Aorta (tissue), 5 donors: ENCODE results near the gene ENKD1. TPM values are rescaled to one million over a fixed set of nuclear protein-coding genes. Genes with fewer than 3 reads are reported as not detected.
A peak's percentile ranks its signal among the peaks of the same experiment; 100 is the strongest.

Experiments used
- ATAC-seq: fragments of 200-7000 bp; cut with Tn5 transposase; one replicate; pipeline ENCODE4 v1.9.1; 2022; ENCODE audit warnings: moderate library complexity; ENCODE audit not compliant: low FRiP score
- DNase-seq, 2 donors: peaks; one replicate each; pipeline ENCODE4 v3.0.0-alpha.2; 2020
- H3K27ac ChIP-seq, 2 donors: one replicate each; pipeline ENCODE4 v1.5.1; 2013; ENCODE audit warnings: low read length in 2 of 2, mild to moderate bottlenecking in 2 of 2, moderate library complexity in 2 of 2, control low read depth in 1 of 2, inconsistent platforms in 1 of 2, low read depth in 1 of 2
- H3K27me3 ChIP-seq, 2 donors: one replicate each; pipeline ENCODE4 v1.6.1; 2013; ENCODE audit warnings: control low read depth in 1 of 2, low read length in 1 of 2, mild to moderate bottlenecking in 1 of 2, moderate library complexity in 1 of 2; ENCODE audit not compliant: insufficient read depth in 2 of 2, control insufficient read depth in 1 of 2
- H3K36me3 ChIP-seq, 2 donors: one replicate each; pipeline ENCODE4 v1.6.1; 2013; ENCODE audit warnings: control low read depth in 1 of 2, low read length in 1 of 2, mild to moderate bottlenecking in 1 of 2; ENCODE audit not compliant: insufficient read depth in 2 of 2, control insufficient read depth in 1 of 2
- H3K4me1 ChIP-seq, 2 donors: one replicate each; pipeline ENCODE4 v1.6.1; 2013; ENCODE audit warnings: low read length in 2 of 2, control low read depth in 1 of 2, mild to moderate bottlenecking in 1 of 2, moderate library complexity in 1 of 2; ENCODE audit not compliant: insufficient read depth in 2 of 2, control insufficient read depth in 1 of 2
- H3K4me3 ChIP-seq, 2 donors: one replicate each; pipeline ENCODE4 v1.5.1; 2013; ENCODE audit warnings: low read length in 2 of 2, control low read depth in 1 of 2, mild to moderate bottlenecking in 1 of 2
- H3K9me3 ChIP-seq: one replicate; pipeline ENCODE4 v1.6.1; 2013; ENCODE audit warnings: mild to moderate bottlenecking, low read length; ENCODE audit not compliant: control insufficient read depth
- WGBS, 2 donors: extraction: QIAGEN DNeasy Blood & Tissue Kit; methylation state at CpG; one replicate each; pipeline ENCODE4 v1.1.7; 2013; 5-methylcytosine and 5-hydroxymethylcytosine counted together
- intact Hi-C, 2 donors: fragments of 100-400 bp; cut with DNase I; formaldehyde crosslinking; loops; one replicate each; pipeline versions ENCODE4 v1.14.2 to v1.15.0; 2022
- long read RNA-seq, 2 donors: library from polyadenylated mRNA; unstranded; transcript quantifications; one replicate each; pipeline ENCODE4 v2.0.0, GENCODE V29; 2020 to 2021
- polyA plus RNA-seq, 2 donors: library from polyadenylated mRNA; stranded (reverse); fragments of 200-250 nt; gene quantifications; one replicate each; pipeline ENCODE4 v1.2.3, GENCODE V29; 2013
- total RNA-seq, 2 donors: library from RNA; stranded (reverse); fragmentation: NEBNext Ultra II Directional; extraction: Animal tissue kit (Norgen Biotek cat#: 25700); gene quantifications; one replicate each; pipeline ENCODE4 v1.2.1, GENCODE V29; 2021
- donor health status: healthy with polysubstance abuse.
- donor health status: Bipolar disorder and iron deficiency.
- donor health status: DM: no; HTN: no; CAD: no.
- donor health status: DM: no; HTN: no; CAD: no.
- donor health status: DM: yes; HTN: yes; CAD: no.

Gene ENKD1, protein sequence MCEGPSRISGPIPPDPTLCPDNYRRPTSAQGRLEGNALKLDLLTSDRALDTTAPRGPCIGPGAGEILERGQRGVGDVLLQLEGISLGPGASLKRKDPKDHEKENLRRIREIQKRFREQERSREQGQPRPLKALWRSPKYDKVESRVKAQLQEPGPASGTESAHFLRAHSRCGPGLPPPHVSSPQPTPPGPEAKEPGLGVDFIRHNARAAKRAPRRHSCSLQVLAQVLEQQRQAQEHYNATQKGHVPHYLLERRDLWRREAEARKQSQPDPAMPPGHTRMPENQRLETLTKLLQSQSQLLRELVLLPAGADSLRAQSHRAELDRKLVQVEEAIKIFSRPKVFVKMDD
- total RNA-seq (10 to 100 TPM in 1 of 2 donors, 1 to 10 TPM in 1; 9.7 to 15.2 TPM), polyA plus RNA-seq (10 to 100 TPM; 13.3 to 73.8 TPM)
- long read RNA-seq, donor 1, partial matches to known transcripts = 1 of 4 reads
- long read RNA-seq, donor 1, other reads (novel, unspliced or antisense) = 3 of 4 reads
- long read RNA-seq, donor 2, transcript ENKD1-201 (7 exons, 1,579 nt) = major isoform, 7 of 12 reads
- long read RNA-seq, donor 2, partial matches to known transcripts = 3 of 12 reads
- long read RNA-seq, donor 2, other reads (novel, unspliced or antisense) = 2 of 12 reads

DNA sequence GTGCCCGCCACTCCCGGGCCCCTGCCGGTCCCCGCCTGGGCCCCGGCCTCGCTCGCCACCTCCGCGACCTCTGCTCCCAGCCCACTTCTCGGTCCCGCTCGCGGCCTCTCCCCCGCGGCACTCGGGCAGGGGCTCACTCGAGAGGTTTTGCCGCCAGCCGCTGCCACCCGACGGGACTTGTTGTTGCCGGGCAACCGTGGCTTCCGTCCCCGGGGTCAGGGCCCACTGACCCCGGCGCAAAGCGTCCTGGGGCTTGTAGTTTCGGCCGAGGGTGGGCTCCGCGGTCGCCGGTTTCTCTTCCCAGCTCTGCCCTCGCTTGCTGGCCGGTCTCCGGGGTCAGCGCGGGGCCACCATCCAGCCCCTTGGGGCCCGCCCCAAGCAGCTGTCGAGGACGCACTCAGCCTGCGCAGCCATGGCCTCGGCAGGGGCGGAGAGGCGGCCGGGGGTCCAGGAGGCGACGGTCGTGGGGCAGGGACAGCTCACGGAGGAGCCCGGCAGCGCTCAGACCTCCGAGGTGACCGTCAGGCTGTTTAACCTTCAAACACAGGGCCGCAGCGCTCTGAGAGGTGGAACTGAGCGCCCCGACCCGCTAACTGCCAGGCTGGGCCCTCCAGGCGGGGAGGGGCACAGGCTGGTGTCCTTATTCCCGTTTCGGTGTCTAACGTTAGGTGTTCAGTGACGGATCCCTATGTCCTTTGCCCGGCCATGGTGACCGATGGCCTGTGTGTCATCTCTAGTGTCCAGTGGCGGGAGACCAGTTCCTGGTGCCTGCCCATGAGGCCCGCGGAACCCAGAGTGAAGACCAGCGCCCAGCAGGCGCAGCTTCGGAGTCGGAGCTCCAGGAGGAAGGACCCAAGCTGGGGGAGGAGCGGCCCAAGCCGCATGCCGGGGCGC, at the start of gene ENKD1, which contains the start of gene C16orf86:
TSS of gene ENKD1 (minus strand) at position 192 of the 894 bp plus-strand sequence. CDS start 308 bp downstream, outside the sequence.
TSS of gene C16orf86 (plus strand) at position 256 of the 894 bp plus-strand sequence. CDS start at position 413, 157 bp downstream.
- 8 to 9% methylated on average over 70 to 78 of the region's 78 CpGs for WGBS, 2 donors
- peak within 1 kb of the TSS; percentile 36 to 40 for H3K4me3 ChIP-seq
- intact Hi-C loops = loop anchor here in 1 of 2 donors (1.0 to 5.0 kb wide), 2 partner anchors 105 to 120 kb away; partner anchors contain the start of gene CTCF
- H3K27ac ChIP-seq = peak within 1 kb of the TSS in 1 of 2 donors; percentile 35
- no peaks in the 10 kb centered on the region for H3K27me3 ChIP-seq
- ATAC-seq (peak; percentile 83), DNase-seq (peak; percentile 92 to 95)
- H3K36me3 ChIP-seq = no peaks in the 10 kb centered on the region
- no peaks in the 10 kb centered on the region for H3K9me3 ChIP-seq
- H3K4me1 ChIP-seq = no peaks in the 10 kb centered on the region

DNA sequence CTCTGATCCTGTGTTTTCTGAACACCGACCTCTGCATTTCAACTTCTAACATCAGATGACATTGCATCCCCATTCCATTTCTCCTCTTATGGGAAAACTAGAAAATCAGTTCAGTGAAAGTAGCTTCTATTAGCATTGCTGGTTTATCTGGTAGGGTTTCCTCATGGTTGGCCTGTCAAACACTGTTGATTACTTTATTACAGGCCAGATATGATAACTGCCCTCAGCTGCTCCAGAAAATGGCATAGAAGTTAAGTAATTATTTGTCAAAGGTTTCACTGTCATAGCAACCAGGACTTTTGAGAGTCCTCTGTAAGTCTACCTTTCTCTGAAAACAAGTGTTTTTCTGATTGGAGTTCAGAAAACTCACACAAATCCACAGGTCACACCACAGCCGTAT, 49.5 kb upstream of the ENKD1 start:
- Histone ChIP-seq H3K4me1 (no peaks in the 10 kb centered on the region), H3K4me3 (no peak overlapping the region), H3K36me3 (no peaks in the 10 kb centered on the region), H3K27me3 (no peaks in the 10 kb centered on the region), H3K27ac (no peak overlapping the region), H3K9me3 (no peaks in the 10 kb centered on the region)
- DNase-seq (no peak), ATAC-seq (no peak)
- 88 to 91% methylated on average over 2 of the region's 2 CpGs for WGBS, 2 donors
- intact Hi-C loops = no loop called here

DNA sequence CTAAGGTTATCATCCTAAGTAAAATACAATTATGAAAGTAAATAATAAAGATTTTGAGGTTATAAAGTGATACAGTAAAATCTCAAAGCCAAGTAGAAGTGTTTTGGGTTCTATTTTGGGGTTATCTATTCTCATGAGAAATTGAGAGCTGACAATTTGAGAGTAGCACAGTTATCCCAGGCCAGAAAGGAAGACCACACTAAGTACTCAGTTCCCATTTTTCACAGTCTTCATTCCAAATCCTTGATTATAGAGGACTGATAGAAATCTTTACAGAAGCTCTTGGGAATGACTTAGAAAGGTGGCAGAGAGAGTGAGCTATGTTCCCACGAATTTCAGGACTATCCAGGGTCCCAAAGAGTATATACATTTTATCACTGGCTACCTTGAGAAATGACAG, 48.0 kb upstream of the ENKD1 start:
- Histone ChIP-seq H3K27ac (no peak overlapping the region), H3K4me3 (no peak overlapping the region), H3K9me3 (no peaks in the 10 kb centered on the region), H3K4me1 (no peaks in the 10 kb centered on the region), H3K36me3 (no peaks in the 10 kb centered on the region), H3K27me3 (no peaks in the 10 kb centered on the region)
- intact Hi-C loops = no loop called here
- DNase-seq = no peak
- WGBS, 2 donors = 72 to 92% methylated on average over 1 of the region's 1 CpG
- ATAC-seq = no peak

DNA sequence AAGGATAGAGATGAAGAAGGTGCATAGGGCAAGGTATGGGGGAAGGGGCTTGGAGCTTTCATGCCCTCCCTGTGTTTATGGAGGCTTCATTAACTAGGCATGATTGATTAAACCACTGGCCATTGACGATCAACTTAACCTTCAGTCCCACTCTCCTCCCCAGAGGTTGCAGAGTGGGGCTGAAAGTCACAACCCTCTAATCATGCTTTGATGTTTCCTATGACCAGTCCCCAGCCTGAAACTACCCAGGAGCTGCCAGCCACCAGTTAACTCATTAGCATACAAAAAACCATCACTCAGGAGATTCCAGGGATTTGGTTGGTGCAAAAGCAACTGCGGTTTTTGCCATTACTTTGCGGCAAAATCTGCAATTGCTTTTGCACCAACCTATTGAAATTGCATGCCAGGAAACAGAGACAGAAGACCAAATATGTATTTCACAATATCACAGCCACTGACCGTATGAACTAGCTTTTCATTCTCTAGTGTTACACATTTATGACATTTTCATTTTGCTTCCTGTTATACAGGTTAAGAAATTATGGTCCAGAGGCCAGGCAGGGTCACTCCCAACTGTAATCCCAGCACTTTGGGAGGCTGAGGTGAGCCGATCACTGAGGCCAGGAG, 47.2 kb upstream of the ENKD1 start:
- Histone ChIP-seq H3K27me3 (no peaks in the 10 kb centered on the region), H3K27ac (no peak overlapping the region), H3K36me3 (no peaks in the 10 kb centered on the region), H3K4me1 (no peaks in the 10 kb centered on the region), H3K9me3 (no peaks in the 10 kb centered on the region), H3K4me3 (no peak overlapping the region)
- ATAC-seq (no peak), DNase-seq (no peak)
- intact Hi-C loops = no loop called here
- 85 to 86% methylated on average over 5 of the region's 5 CpGs for WGBS, 2 donors

DNA sequence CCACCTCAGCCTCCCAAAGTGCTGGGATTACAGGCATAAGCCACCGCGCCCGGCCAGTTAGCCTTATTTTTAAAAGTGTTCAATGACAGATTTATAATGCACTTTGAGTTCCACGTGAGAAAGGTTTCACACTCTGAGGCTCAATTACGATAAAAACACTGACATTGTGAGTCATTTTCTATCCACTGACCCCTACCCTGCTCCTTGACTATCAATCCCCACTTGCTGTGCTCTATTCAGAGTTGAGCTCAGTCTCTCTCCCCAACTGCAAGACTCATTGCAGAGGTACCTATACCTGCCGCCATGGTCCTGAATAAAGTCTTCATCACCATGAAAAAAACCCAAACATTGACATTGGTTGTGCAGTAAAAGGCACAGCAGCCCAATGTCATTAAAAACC, 44.1 kb upstream of the ENKD1 start:
- 89% methylated on average over 6 of the region's 6 CpGs for WGBS, 2 donors
- Histone ChIP-seq H3K9me3 (no peaks in the 10 kb centered on the region), H3K4me1 (no peaks in the 10 kb centered on the region), H3K27me3 (no peaks in the 10 kb centered on the region), H3K36me3 (no peaks in the 10 kb centered on the region), H3K27ac (no peak overlapping the region), H3K4me3 (no peak overlapping the region)
- intact Hi-C loops = no loop called here
- ATAC-seq (no peak), DNase-seq (no peak)

DNA sequence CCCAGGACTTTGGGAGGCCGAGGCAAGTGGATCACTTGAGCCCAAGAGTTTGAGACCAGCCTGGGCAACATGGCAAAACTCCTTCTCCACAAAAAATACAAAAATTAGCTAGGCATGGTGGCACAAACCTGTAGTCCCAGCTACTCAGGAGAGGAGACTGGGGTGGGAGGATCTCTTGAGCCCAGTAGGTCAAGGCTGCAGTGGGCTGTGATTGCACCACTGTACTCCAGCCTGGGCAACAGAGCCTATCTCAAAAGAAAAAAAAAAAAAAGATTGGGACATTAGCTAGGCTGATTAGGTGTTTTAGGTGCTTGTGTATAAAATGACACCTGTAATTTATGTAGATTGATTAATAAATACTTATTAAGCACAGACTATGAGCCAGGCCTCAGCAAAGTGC, 42.5 kb upstream of the ENKD1 start:
- ATAC-seq = no peak
- WGBS, 2 donors = 92 to 96% methylated on average over 1 of the region's 1 CpG
- no peak overlapping the region for H3K4me3 ChIP-seq

DNA sequence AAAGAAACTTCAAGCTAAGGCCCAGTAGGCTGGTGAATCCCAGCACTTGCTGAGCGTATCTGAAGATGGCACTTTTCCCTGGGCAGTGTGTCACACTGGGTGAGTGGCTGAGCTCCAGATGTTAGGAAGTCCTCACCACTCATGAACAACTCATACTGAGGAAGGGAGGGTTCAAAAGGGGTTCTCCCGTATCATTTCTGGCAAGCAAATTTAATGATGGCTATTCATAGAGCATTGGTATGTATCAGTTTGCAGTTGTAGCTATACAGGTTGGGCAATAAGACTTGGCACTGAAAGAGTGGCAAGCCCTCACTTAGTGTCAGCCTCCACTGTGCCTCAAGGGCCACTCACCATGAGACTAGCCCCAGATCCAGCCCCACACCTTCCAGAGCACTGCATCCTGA, 41.8 kb upstream of the ENKD1 start:
- H3K27ac ChIP-seq = no peak overlapping the region
- no peaks in the 10 kb centered on the region for H3K36me3 ChIP-seq
- H3K9me3 ChIP-seq = no peaks in the 10 kb centered on the region
- ATAC-seq = no peak
- no peaks in the 10 kb centered on the region for H3K4me1 ChIP-seq
- H3K27me3 ChIP-seq = no peaks in the 10 kb centered on the region
- intact Hi-C loops = no loop called here
- WGBS, 2 donors = 53 to 54% methylated on average over 2 of the region's 2 CpGs
- H3K4me3 ChIP-seq = no peak overlapping the region
- DNase-seq = no peak

More for the DNA sequence above, 42.5 kb upstream of the ENKD1 start:
- Histone ChIP-seq H3K27ac (no peak overlapping the region), H3K4me1 (no peaks in the 10 kb centered on the region), H3K27me3 (no peaks in the 10 kb centered on the region), H3K9me3 (no peaks in the 10 kb centered on the region), H3K36me3 (no peaks in the 10 kb centered on the region)
- DNase-seq = no peak
- intact Hi-C loops = no loop called here

DNA sequence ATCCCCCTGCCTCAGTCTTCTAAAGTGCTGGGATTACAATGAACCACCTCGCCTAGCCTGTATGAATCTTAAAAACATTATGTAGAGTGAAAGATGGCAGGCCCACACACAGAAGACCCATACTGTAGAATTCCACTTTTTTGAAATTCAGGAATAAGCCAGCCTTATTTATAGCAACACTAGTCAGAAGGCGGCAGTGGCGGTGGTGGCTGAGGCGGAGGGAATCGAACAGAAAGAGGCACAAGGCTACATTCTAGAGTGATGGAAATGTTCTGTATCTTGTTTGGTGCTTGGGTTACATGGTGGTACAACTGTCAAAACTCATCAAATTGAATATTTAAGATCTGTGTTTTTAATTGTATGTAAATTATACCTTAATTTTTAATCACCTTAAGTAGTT, 41.2 kb upstream of the ENKD1 start:
- DNase-seq (no peak), ATAC-seq (no peak)
- Histone ChIP-seq H3K4me1 (no peaks in the 10 kb centered on the region), H3K4me3 (no peak overlapping the region), H3K27me3 (no peaks in the 10 kb centered on the region), H3K9me3 (no peaks in the 10 kb centered on the region), H3K36me3 (no peaks in the 10 kb centered on the region), H3K27ac (no peak overlapping the region)
- 88 to 96% methylated on average over 5 of the region's 5 CpGs for WGBS, 2 donors
- intact Hi-C loops = no loop called here
